PFSK-1 (cell line): Measurements from ENCODE around the gene CDK5RAP1.

Experiments
- FOXP2 ChIP-seq: optimal IDR thresholded peaks from 2 replicates; pipeline ENCODE3; 2011; ENCODE audit warnings: borderline replicate concordance, control low read depth, inconsistent platforms; ENCODE audit not compliant: insufficient read depth; ENCODE audit errors: extremely low read length, extremely low read depth
- POLR2AphosphoS5 ChIP-seq: IDR thresholded peaks from 2 replicates; pipeline ENCODE4 v1.6.1; 2012; ENCODE audit warnings: low read depth, mild to moderate bottlenecking, control low read depth, low read length, moderate library complexity
- REST ChIP-seq, 2 experiments: IDR thresholded peaks; 2 replicates each; pipeline versions ENCODE4 v1.6.1 to v1.8.0; 2011 to 2012; ENCODE audit warnings: low read depth in 2 of 2, low read length in 2 of 2, control low read depth in 1 of 2, inconsistent platforms in 1 of 2, mild to moderate bottlenecking in 1 of 2, moderate library complexity in 1 of 2; ENCODE audit not compliant: insufficient read depth in 1 of 2
- SIN3A ChIP-seq: IDR thresholded peaks from 2 replicates; pipeline ENCODE4 v1.6.1; 2012; ENCODE audit warnings: mild to moderate bottlenecking, low read length, moderate library complexity, borderline replicate concordance; ENCODE audit not compliant: insufficient read depth
- TAF1 ChIP-seq: IDR thresholded peaks from 2 replicates; pipeline ENCODE4 v1.6.1; 2012; ENCODE audit warnings: low read length, control low read depth, borderline replicate concordance; ENCODE audit not compliant: insufficient read depth

- TF ChIP-seq TAF1 = no peak
- no peak for TF ChIP-seq POLR2AphosphoS5
- TF ChIP-seq REST (IDR thresholded peaks at IDR 0.05; ENCODE audit: insufficient read depth in 1 of 2, low read depth in 2 of 2, low read length in 2 of 2) = no peak
- TF ChIP-seq FOXP2 = no peak
- no peak for TF ChIP-seq SIN3A
Measured at GRCh38 chr20:33351696-33352095, 49.6 kb downstream of the CDK5RAP1 start.
